Measurements from ENCODE around the gene ZNF385B. TPM values are rescaled to one million over a fixed set of nuclear protein-coding genes. Genes with fewer than 3 reads are reported as not detected.

Gene ZNF385B
- total and polyA plus RNA-seq, 8 donors = 4.6 to 51.3 (median 6.1) TPM

- Histone ChIP-seq H3K4me3 (no peak overlapping the region), H3K4me1 (no peaks in the 10 kb centered on the region), H3K27me3 (no peaks in the 10 kb centered on the region), H3K9me3 (no peaks in the 10 kb centered on the region), H3K27ac (no peak overlapping the region), H3K36me3 (no peaks in the 10 kb centered on the region)
- DNase-seq (no peak), ATAC-seq (no peak)
- no peak for TF ChIP-seq CTCF (IDR thresholded peaks at IDR 0.05)
- intact Hi-C loops (cut with DNase I) = no loop called here
These were observed 204.3 kb downstream of the ZNF385B start for GRCh38 chr2:179657068-179657595.

GRCh38 chr2:179655627-179656026, 205.8 kb downstream of the ZNF385B start:
- no peaks in the 10 kb centered on the region for H3K9me3 ChIP-seq
- H3K4me1 ChIP-seq = no peaks in the 10 kb centered on the region
- H3K36me3 ChIP-seq = no peaks in the 10 kb centered on the region
- intact Hi-C loops (cut with DNase I) = no loop called here
- ATAC-seq (no peak), DNase-seq (no peak)
- no peak for TF ChIP-seq CTCF (IDR thresholded peaks at IDR 0.05)
- H3K4me3 ChIP-seq = no peak overlapping the region
- H3K27me3 ChIP-seq = no peaks in the 10 kb centered on the region
- no peak overlapping the region for H3K27ac ChIP-seq

- H3K4me3 ChIP-seq = no peak overlapping the region
- H3K9me3 ChIP-seq = no peaks in the 10 kb centered on the region
- intact Hi-C loops (cut with DNase I) = no loop called here
- ATAC-seq = no peak
- no peak for DNase-seq
- no peaks in the 10 kb centered on the region for H3K4me1 ChIP-seq
- TF ChIP-seq CTCF (IDR thresholded peaks at IDR 0.05) = no peak
- no peaks in the 10 kb centered on the region for H3K36me3 ChIP-seq
- H3K27ac ChIP-seq = no peak overlapping the region
- H3K27me3 ChIP-seq = no peaks in the 10 kb centered on the region
These were observed 206.6 kb downstream of the ZNF385B start for GRCh38 chr2:179654806-179655205.

GRCh38 chr2:179652296-179652695, 209.1 kb downstream of the ZNF385B start:
- DNase-seq (no peak), ATAC-seq (no peak)
- H3K36me3 ChIP-seq = no peaks in the 10 kb centered on the region
- H3K9me3 ChIP-seq = no peaks in the 10 kb centered on the region
- TF ChIP-seq CTCF (IDR thresholded peaks at IDR 0.05) = no peak
- intact Hi-C loops (cut with DNase I) = no loop called here
- H3K4me3 ChIP-seq = no peak overlapping the region
- no peak overlapping the region for H3K27ac ChIP-seq
- no peaks in the 10 kb centered on the region for H3K4me1 ChIP-seq
- H3K27me3 ChIP-seq = no peaks in the 10 kb centered on the region

- intact Hi-C loops (cut with DNase I) = no loop called here
- Histone ChIP-seq H3K4me1 (no peaks in the 10 kb centered on the region), H3K4me3 (no peak overlapping the region), H3K36me3 (no peaks in the 10 kb centered on the region), H3K9me3 (no peaks in the 10 kb centered on the region), H3K27ac (no peak overlapping the region), H3K27me3 (no peaks in the 10 kb centered on the region)
- DNase-seq = no peak
- ATAC-seq = no peak
- no peak for TF ChIP-seq CTCF (IDR thresholded peaks at IDR 0.05)
These were observed 211.0 kb downstream of the ZNF385B start for GRCh38 chr2:179650420-179650819.
